GM18867 (cell line): ENCODE data around the gene CYS1.
"Not testable (repeated sequence)": the region's sequence is repeated elsewhere in the genome, so short reads cannot be mapped to it uniquely, and the experiment has no call there.

Experiments used
- ATAC-seq: cut with Tn5 transposase; IDR thresholded peaks from one replicate; pipeline ENCODE4 v1.9.1; 2021; ENCODE audit warnings: mild to moderate bottlenecking, moderate library complexity; ENCODE audit not compliant: unreplicated experiment

Gene CYS1

GRCh38 chr2:10033251-10034006, 46.8 kb downstream of the CYS1 start:
- ATAC-seq: no peak

- no peak for ATAC-seq
These were observed 47.5 kb downstream of the CYS1 start for GRCh38 chr2:10032746-10033105.

DNA sequence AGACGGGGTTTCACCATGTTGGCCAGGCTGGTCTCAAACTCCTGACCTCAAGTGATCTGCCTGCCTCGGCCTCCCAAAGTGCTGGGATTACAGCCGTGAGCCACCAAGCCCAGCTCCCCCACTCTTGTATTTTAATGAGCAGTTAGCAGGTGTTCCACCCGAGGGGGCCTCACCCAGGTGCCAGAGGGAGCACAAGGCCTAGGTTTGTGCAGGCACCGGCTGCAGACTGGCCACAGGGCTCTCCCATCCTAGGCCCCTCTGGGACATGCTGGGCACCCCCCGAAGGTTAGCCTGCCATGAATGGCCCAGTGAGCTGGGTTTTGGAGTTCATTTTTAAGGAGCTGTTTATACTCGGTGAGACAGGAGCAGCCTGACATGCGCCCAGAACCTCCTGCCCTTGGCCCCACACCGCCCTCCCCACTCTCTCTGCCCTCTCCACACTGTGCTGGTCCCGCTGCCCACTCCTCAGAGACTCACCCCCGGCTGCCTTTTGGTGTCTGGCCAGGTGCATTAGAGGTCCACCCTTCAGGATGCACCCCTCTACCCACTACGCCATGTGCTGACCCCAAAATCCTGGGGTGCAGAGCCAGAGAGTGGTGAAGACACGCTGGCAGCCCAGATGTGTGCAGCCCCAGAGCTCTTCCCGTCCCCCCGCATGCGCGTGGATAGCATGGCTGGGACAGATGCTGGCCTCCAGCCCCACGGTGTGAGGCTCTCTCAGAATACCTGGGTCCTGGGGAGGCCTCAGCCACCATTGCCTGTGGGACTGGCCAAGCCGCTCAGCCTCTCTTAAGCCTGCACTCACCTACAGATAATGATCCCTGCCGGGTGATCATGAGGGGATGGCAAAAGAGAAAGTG, 48.1 kb downstream of the CYS1 start:
- ATAC-seq: no peak

DNA sequence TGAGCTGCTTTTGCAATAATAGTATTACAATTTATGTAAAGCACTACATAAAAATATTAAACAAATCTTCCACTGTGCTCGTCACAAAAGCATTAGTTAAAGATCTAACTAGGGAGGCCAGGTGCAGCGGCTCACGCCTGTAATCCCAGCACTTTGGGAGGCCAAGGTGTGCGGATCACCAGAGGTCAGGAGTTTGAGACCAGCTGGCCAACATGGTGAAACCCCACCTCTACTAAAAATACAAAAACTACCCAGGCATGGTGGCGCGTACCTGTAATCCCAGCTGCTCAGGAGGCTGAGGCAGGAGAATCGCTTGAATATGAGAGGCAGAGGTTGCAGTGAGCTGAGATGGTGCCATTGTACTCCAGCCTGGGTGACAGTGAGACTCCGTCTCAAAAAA, 49.4 kb downstream of the CYS1 start:
- not testable (repeated sequence) for ATAC-seq

GRCh38 chr2:10030311-10030736, 49.9 kb downstream of the CYS1 start:
- ATAC-seq: no peak

GRCh38 chr2:10029875-10030223, 50.4 kb downstream of the CYS1 start:
- no peak for ATAC-seq

DNA sequence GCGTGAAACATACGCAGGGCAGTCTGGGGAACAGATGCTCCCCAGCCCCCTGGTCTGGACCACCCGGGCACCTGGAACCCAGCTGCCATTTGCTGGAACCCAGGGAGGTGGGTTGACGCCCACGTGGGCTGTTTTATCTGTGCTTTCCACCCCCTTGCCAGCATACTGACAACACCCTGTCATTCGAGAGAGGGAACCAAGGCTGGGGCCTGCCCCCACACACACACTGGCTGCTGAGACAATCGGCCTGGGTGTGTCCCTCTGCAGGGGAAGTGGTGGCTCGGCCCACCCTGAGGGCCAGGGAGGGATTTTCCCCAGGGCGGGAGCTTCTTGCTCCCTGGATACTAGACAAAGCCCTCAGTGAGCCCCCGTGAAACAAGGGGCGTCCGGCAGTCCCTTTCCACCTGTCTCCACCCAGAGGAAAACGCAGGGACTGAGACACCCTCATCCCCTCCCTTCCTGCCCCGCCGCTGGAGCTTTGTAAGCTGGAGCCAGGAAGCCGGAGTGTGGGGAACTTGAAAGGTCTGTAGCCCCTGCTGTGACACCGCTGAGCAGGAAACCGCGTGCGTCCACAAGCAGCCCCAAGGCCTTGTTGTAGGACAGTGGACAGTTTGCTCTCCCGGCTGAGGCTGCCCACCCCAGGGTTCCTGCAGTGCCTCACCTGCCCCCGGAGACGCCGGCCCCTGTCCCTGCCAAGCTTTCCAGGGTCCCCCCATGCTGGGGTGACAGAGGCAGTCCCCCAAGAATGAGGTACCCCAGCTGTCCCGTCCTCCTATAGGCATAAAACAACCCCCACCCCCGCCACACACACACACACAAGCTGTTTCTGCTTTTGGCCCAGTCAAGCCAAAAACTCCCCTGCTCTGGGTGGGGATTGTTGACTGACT, 51.0 kb downstream of the CYS1 start:
- ATAC-seq: no peak

GRCh38 chr2:10028407-10028987, 51.7 kb downstream of the CYS1 start:
- no peak for ATAC-seq

- ATAC-seq: no peak
These were observed 52.4 kb downstream of the CYS1 start for GRCh38 chr2:10027660-10028330.

DNA sequence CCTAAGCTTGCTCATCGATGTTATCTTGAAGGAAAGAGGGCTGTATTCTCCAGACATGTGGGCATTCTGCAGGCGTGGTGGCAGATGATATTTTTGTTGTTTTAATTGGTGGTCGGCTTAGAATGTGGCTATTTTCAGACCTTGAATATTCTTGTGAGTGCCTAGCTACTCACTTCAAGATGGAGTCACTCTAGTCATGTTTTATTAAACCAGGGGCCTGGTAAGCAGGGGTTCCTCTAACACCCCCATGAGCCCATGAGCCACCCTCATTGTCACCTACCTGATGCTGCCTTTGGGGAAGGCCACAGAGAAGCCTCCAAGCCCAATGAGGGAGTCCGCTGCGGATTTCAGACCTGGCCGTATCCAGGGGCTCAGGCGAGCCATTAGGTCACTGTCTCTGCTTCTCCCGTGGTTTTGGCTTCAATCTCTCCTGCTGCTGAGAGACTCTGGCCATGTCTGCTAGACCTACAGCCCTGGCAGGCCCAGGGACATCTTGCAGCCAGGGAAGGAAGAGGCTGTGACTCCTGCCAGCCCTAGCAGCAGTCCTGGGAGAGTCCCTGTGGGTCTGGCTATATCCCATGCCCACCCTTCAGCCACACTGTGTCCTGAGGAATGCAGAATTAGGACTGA, 53.2 kb downstream of the CYS1 start:
- ATAC-seq: no peak

DNA sequence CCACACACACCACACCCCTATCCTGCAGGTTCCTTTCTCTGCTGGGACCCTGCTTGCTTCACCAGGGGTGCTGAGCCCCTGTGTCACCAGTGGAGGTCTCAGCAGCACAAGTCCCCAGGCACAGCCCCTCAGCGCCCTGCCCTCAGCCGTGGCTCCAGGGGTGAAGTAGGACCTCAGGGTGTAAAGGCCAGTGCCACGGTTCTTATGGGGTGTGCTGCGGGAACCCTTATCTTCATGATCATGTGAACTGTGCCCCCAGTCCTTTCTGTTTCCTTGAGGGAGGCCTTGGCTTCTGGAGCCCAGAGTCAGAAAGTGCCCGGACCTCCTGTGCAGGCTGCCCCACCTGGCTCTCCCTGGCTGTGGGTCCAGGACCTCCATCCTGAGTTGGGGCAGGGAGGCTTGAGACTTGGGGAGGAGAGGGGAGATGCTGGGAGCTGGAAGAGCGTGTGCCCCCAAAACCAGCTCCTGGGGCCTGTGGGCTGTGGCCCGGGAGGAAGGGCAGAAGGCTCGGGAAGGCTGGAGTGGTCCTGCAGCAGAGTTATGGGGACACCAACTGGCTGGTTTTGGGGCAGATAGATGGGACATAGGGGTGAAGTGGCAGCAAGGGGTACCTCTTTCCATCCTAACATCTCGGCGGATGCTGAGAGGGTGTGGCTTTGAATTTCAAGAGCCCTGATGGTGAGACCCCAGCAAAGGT, 57.1 kb downstream of the CYS1 start:
- no peak for ATAC-seq

- no peak for ATAC-seq
These were observed 57.8 kb downstream of the CYS1 start for GRCh38 chr2:10022445-10022844.

DNA sequence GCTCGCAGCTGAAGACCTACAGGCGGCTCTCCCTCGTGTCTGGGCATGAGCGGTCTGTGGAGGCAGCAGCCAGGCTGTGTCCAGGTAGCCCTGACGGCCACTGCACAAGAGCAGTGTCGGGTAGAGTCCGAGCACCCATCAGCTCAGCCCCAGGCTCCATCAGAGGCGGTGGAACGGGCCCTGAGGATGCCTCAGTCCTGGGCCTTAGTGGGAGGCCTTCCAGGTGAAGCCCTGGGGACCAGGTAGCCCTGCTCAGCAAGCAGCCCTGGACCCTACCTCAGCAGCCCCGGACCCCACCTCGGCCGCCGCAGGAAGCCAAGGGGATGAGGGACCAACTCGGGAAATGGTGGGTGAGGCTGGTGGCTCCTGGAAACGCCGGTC, 58.2 kb downstream of the CYS1 start:
- ATAC-seq: no peak

GRCh38 chr2:10019602-10020400, 60.4 kb downstream of the CYS1 start:
- ATAC-seq: no peak

DNA sequence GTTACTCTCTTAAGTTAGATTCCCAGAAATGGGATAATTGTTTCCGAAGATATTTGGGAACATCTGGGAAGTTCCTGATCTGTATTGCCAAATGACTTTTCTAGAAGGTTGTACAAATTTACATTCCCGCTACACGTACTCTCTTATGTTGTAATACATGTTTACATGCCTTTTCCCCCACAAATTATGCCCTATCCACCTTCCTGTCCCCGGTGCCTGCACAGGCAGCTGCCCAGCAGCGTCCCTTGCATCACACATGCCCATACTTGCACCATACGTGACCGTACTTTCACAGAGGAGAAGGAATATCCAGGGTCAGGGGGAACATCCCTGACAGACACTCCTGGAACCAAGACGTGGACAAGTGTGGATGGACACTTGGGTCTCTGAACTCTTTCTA, 61.0 kb downstream of the CYS1 start:
- no peak for ATAC-seq

- ATAC-seq: no peak
These were observed 62.8 kb downstream of the CYS1 start for GRCh38 chr2:10017313-10017941.

GRCh38 chr2:10016802-10017258, 63.4 kb downstream of the CYS1 start:
- no peak for ATAC-seq
